ENCODE results near the gene MEGF6.

Gene MEGF6

DNA sequence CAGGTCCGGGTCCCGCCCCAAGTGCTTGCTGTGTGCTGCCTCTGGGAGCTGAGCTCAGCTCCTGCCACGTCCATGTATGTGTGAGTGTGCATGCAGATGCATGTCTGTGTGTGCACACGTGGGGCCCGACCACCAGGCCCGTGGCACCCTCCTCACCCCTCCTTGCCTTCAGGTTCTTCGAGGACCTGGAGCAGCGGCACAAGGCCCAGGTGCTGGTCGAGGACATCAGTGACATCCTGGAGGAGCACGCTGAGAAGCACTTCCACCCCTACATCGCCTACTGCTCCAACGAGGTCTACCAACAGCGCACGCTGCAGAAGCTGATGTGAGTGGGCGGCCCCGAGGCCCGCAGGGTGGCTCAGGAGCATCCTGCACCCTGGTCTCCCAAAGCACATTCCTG is 138.4 kb downstream of the MEGF6 start:
- Histone ChIP-seq H3K4me3 (ENCODE audit: low read length) (no peak overlapping the region), H3K36me3 (ENCODE audit: insufficient read depth, low read length) (no peaks in the 10 kb centered on the region), H3K27me3 (ENCODE audit: insufficient read depth, low read length) (no peaks in the 10 kb centered on the region), H3K4me1 (ENCODE audit: insufficient read depth, low read length) (peaks cover 21% of the 10 kb centered on the region), H3K9me3 (ENCODE audit: low read length) (no peaks in the 10 kb centered on the region), H2AFZ (ENCODE audit: low read depth, low read length) (no peak overlapping the region)

DNA sequence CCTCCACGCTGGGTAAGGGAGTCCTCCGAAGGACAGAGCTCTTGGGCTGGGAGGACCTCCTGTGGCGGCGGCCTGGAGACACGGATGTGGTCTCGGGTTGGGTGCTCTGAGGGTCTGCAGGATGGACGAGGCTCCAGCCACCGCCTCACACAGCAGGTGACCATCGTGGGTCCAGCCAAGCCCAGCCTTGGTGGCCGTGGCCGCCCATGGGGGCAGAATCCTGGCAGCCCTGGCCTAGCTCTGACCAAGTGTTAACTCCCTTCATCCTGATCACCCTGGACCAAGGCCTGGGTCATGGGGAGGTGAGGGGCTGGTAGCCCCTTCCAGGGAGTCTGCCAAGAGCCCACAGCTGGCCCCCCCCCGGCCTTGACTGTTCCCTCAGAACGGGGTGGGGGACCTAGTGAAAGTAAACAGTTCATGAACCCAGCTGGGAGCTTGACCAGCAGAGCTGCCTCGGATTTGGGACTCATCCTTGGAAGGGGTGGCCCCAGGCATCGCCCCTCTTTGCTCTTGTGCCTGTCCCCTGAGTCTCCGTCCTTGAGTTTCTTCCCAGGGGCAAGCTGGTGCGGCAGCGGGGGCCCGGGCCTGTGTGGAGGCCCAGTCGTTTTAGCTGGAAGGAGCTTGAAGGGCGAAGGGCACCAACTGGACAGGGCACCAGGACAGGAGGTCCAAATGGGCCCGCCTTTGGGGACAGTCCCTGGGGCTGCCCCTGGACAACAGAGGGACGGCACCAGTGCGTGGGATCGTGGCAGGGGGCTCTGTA is 139.0 kb downstream of the MEGF6 start:
- Histone ChIP-seq H3K27me3 (ENCODE audit: insufficient read depth, low read length) (no peaks in the 10 kb centered on the region), H3K4me3 (ENCODE audit: low read length) (no peak overlapping the region)

DNA sequence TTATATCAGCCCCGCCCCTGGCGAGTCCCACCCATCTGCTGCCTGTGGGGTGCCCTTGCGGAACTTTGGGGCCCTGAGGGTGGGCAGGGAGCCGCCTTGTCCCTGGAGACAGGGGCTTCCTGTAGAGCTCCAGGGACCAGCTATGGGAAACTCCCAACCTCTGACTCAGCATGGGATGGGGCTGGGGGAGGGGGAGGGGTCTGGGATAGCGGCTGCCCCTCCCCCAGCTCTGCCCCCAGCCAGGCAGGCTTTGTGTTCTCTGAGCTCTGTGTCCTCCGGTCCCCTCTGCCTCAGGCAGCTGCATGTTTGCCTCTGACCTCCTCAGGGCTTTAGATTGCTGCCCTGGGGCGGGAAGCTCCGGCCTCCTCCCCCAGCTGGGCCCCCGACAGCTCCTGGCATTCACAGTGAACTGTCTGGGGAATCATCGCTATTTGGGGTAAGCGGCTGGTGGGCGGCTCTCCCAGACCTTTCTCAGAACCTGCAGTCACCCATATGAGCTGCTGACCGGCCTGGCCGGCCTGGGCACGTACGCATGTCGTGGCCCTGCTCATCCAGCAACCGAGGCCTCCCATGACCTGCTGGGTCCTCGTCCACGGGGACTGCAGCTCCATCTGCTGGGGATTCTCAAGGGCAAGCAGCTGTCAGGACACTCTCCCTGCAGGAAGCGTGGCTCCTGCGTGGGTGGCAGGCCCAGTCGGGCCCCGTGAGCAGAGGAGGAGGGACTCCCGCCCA is 139.8 kb downstream of the MEGF6 start:
- no peaks in the 10 kb centered on the region for H3K9me3 ChIP-seq (ENCODE audit: low read length)
- no peak overlapping the region for H3K4me3 ChIP-seq (ENCODE audit: low read length)
- H3K27me3 ChIP-seq (ENCODE audit: insufficient read depth, low read length) = no peaks in the 10 kb centered on the region
- H3K36me3 ChIP-seq (ENCODE audit: insufficient read depth, low read length) = no peaks in the 10 kb centered on the region
- H3K4me1 ChIP-seq (ENCODE audit: insufficient read depth, low read length) = peaks cover 21% of the 10 kb centered on the region
- no peak overlapping the region for H2AFZ ChIP-seq (ENCODE audit: low read depth, low read length)

More for the DNA sequence above, 139.0 kb downstream of the MEGF6 start:
- no peak overlapping the region for H2AFZ ChIP-seq (ENCODE audit: low read depth, low read length)
- H3K9me3 ChIP-seq (ENCODE audit: low read length) = no peaks in the 10 kb centered on the region
- H3K36me3 ChIP-seq (ENCODE audit: insufficient read depth, low read length) = no peaks in the 10 kb centered on the region
- peaks cover 21% of the 10 kb centered on the region for H3K4me1 ChIP-seq (ENCODE audit: insufficient read depth, low read length)

DNA sequence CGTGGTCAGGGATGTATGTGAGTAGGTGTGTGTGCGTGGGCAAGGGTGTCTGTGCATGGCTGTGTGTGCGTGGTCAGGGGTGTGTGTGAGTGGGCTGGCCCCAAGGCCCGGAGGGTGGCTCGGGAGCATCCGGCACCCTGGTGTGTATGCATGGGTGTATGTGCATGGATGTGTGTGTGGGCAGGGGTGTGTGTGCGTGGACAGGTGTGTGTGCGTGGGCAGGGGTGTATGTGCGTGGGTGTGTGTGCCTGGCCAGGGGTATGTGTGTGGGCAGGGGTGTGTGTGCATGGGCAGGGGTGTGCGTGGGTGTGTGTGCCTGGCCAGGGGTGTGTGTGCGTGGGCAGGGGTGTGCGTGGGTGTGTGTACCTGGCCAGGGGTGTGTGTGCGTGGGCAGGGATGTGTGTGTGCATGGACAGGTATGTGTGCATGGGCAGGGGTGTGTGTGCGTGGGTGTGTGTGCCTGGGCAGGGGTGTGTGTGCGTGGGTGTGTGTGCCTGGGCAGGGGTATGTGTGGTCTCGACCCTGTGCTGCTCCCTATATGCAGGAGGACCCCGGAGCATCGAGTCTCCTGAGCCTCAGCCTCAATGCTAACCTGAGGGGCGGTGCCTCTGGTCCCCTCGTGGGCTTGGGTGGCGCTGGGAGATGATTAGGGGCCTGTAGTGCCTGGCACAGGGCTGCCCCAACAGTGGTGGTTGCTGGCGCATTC is 140.5 kb downstream of the MEGF6 start:
- Histone ChIP-seq H3K36me3 (ENCODE audit: insufficient read depth, low read length) (no peaks in the 10 kb centered on the region), H3K4me3 (ENCODE audit: low read length) (no peak overlapping the region), H3K27me3 (ENCODE audit: insufficient read depth, low read length) (no peaks in the 10 kb centered on the region), H3K9me3 (ENCODE audit: low read length) (no peaks in the 10 kb centered on the region), H2AFZ (ENCODE audit: low read depth, low read length) (no peak overlapping the region), H3K4me1 (ENCODE audit: insufficient read depth, low read length) (peaks cover 21% of the 10 kb centered on the region)

DNA sequence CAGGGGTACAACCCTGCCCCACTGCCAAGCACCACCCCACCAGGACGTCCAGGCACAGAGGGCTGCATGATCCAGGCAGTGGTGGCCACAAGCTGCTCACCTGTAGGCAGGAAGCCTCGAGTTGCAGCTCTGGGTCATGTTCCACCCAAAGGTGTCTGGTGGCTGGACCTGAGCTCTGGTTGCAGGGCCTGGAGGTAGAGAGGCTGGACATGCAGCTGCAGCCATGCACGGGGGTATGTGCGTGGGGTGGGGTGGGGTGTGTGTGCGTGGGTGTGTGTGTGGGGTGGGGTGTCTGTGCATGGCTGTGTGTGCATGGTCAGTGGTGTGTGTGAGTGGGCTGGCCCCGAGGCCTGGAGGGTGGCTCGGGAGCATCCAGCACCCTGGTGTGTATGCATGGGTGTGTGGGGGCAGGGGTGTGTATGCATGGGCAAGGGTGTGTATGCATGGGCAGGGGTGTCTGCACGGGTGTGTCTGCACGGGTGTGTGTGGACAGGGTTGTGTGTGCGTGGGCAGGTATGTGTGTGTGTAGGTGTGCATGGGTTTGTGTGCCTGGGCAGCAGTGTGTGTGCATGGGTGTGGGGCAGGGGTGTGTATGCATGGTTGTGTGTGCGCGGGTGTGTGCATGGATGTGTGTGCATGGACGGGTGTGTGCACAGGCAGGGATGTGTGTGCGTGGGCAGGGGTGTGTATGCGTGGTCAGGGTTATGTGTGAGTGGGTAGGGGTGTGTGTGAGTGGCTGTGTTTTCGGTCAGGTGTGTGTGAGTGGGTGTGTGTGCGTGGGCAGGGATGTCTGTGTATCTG is 141.3 kb downstream of the MEGF6 start:
- no peaks in the 10 kb centered on the region for H3K27me3 ChIP-seq (ENCODE audit: insufficient read depth, low read length)
- no peak overlapping the region for H2AFZ ChIP-seq (ENCODE audit: low read depth, low read length)
- no peak overlapping the region for H3K4me3 ChIP-seq (ENCODE audit: low read length)
- H3K4me1 ChIP-seq (ENCODE audit: insufficient read depth, low read length) = peaks cover 21% of the 10 kb centered on the region
- no peaks in the 10 kb centered on the region for H3K36me3 ChIP-seq (ENCODE audit: insufficient read depth, low read length)
- H3K9me3 ChIP-seq (ENCODE audit: low read length) = no peaks in the 10 kb centered on the region

DNA sequence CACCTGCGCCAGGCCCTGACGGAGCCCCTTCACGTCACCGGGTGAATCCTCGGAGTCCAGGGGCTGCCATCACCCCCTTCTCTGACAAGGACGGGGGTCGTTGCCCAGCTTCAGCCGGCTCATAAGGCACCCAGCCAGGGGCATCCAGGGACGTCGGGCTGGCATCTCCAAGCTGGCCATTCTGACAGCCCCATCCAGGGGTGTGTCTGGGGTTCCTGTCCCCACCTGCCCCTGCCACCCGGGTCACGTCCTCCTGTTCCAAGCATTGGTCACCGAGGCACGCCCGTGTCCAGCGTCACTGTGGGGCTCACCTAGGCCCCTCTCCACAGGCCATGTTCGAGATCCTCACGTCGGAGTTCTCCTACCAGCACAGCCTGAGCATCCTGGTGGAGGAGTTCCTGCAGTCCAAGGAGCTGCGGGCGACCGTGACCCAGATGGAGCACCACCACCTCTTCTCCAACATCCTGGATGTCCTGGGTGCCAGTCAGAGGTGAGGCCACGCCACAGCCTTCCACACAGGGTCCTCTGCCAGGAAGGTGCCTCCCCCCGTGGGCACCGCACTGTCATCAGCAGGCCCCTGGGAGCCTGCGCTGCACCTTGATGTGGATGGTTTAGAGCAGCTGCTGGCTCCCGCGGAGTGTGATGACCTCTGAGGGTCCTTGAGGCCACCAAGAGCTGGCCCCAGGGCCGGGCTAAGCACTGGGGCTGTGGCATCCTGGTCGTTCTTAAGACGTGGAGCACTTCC is 142.0 kb downstream of the MEGF6 start:
- Histone ChIP-seq H3K9me3 (ENCODE audit: low read length) (no peaks in the 10 kb centered on the region), H2AFZ (ENCODE audit: low read depth, low read length) (no peak overlapping the region), H3K4me1 (ENCODE audit: insufficient read depth, low read length) (peaks cover 21% of the 10 kb centered on the region), H3K4me3 (ENCODE audit: low read length) (no peak overlapping the region), H3K27me3 (ENCODE audit: insufficient read depth, low read length) (no peaks in the 10 kb centered on the region), H3K36me3 (ENCODE audit: insufficient read depth, low read length) (no peaks in the 10 kb centered on the region)

DNA sequence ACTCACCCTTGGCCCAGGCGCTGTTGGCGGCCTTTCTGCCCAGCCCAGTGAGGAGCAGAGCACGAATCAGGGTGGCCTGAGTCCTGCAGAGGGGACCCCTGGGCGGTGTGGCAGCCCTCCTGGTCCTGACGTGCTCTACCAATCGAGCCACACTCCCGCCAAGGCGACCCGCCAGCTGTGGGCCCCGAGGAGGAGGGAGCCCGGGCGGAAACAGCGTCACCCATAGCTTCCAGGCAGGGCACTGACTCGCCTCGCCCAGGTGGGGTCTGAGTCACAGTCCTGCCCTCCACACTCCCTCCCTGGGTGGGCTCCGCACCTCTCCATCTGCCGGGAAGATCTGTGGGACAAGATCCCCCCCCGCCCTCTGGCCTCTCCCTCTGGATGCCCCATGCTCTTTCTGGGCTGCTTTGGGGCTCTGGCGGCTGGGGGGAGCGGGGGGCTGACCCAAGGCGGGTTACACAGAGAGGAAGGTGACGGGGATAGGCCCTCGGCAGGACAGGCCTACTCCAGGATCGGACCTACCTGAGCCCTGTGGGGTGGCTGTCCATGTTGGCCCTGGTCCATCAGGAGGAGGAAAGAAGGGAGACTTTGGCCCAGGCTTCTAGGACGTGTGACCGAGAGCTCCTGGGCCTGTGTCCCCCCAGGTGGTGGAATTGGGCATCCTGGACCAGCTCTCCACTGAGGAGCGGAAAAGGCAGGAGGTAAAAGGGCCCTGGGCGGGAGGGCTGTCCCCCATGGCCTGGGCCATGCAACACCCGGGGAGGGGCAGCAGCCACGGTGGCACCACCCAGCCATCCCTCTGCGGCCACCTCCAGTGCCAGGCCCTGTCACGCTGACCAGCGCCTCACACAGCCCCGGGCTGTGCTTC is 142.8 kb downstream of the MEGF6 start:
- Histone ChIP-seq H3K4me3 (ENCODE audit: low read length) (no peak overlapping the region), H3K4me1 (ENCODE audit: insufficient read depth, low read length) (peaks cover 21% of the 10 kb centered on the region), H3K9me3 (ENCODE audit: low read length) (no peaks in the 10 kb centered on the region), H2AFZ (ENCODE audit: low read depth, low read length) (no peak overlapping the region), H3K27me3 (ENCODE audit: insufficient read depth, low read length) (no peaks in the 10 kb centered on the region), H3K36me3 (ENCODE audit: insufficient read depth, low read length) (no peaks in the 10 kb centered on the region)

DNA sequence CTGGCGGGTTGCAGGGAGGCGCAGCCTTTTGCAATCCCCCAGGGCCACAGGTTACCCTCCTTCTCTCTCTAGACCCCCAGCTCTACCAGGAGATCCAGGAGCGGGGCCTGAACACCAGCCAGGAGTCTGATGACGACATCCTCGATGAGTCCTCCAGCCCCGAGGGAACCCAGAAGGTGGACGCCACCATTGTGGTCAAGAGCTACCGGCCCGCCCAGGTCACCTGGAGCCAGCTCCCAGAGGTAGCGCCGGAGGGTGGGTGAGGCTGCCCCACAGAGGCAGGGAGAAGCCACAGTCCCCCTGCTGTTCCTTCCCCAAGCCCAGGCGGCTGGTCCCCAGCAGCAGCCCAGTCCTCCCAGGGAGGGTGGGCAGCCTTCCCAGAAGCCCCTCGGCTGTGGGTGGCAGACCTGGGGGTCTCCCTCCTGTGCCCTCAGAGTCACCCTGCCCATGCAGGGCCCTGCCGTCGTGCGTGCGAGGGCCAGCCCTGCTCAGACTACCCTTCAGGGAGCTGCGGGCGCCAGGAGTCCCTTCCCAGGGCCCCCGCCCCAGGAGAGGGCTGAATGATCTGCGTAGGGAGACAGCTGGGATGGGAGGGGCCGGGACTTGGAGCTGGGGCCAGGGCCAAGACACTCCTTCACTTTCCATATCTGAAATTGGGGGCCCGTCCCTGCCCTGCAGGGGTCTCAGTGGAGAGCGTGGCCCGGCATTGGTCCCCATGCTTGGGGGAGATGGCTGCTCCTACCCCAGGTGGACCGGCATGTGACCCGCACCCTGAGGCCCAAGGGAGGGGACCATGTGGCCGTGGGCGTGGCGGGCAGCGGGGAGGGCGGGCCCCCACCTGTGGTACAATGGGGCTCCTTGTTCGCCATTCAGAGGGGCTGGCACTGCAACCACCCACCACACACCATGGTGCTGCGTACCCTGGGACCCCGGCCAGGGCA is 143.9 kb downstream of the MEGF6 start:
- Histone ChIP-seq H3K36me3 (ENCODE audit: insufficient read depth, low read length) (no peaks in the 10 kb centered on the region), H3K4me3 (ENCODE audit: low read length) (no peak overlapping the region)

DNA sequence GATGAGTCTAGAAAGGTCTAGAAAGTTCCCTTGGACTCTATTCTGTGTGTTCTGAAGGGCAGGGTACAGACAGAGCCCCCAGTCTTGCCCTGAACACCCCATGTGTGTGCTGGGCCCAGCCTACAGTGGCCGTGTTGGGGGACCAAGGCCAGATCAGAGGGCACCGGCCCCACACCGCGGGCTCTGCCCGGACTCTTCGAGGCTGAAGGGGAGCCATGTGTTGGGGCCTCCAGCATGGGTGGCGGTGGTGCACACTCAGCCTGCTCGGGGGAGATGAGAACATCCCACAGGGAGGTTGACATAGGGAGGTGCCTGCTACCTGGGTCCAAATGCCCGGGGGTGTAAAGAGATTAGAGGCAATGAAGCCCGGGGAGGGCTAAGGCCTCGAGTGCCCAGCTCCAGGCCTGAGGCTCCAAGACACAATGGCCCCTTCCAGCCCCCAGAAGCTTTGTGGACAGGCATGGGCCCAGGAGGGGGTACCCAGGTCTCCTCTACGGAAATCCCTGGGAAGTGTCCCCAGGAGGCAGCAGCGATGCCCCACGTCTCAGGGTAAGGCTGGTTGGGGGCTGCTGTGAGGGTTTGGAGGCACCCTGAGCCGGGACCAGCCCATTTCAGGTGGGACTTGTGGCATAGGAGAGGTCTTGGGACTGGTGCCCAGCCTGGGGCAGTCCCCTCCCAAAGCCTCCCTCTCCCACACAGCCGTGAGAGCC is 144.8 kb downstream of the MEGF6 start:
- Histone ChIP-seq H2AFZ (ENCODE audit: low read depth, low read length) (no peak overlapping the region), H3K27me3 (ENCODE audit: insufficient read depth, low read length) (no peaks in the 10 kb centered on the region)

More for the DNA sequence above, 143.9 kb downstream of the MEGF6 start:
- H3K27me3 ChIP-seq (ENCODE audit: insufficient read depth, low read length) = no peaks in the 10 kb centered on the region
- H3K9me3 ChIP-seq (ENCODE audit: low read length) = no peaks in the 10 kb centered on the region
- no peak overlapping the region for H2AFZ ChIP-seq (ENCODE audit: low read depth, low read length)
- H3K4me1 ChIP-seq (ENCODE audit: insufficient read depth, low read length) = peaks cover 18% of the 10 kb centered on the region

DNA sequence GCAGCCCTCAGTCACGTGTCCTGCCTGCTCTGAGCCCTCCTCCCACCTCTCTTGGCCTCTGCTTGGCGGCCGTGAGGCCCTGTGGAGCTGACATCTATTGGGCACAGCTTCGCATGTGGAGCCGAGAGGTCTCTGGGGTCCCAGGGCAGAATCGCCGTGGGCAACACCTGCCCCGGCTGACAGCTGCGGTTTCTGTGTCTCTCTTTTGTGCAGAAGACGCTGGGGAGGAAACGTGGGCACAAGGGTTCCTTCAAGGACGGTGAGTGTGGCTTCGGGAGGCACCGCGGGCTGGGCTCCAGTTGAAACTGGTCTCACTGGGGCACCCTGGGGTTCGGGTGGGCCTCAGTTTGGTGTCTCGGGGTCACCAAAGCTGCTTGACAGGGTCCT is 145.4 kb downstream of the MEGF6 start:
- no peak overlapping the region for H2AFZ ChIP-seq (ENCODE audit: low read depth, low read length)
- no peak overlapping the region for H3K4me3 ChIP-seq (ENCODE audit: low read length)
- peaks cover 7% of the 10 kb centered on the region for H3K4me1 ChIP-seq (ENCODE audit: insufficient read depth, low read length)
- no peaks in the 10 kb centered on the region for H3K36me3 ChIP-seq (ENCODE audit: insufficient read depth, low read length)
- H3K9me3 ChIP-seq (ENCODE audit: low read length) = no peaks in the 10 kb centered on the region
- H3K27me3 ChIP-seq (ENCODE audit: insufficient read depth, low read length) = no peaks in the 10 kb centered on the region

More for the DNA sequence above, 144.8 kb downstream of the MEGF6 start:
- no peak overlapping the region for H3K4me3 ChIP-seq (ENCODE audit: low read length)
- H3K36me3 ChIP-seq (ENCODE audit: insufficient read depth, low read length) = no peaks in the 10 kb centered on the region
- H3K9me3 ChIP-seq (ENCODE audit: low read length) = no peaks in the 10 kb centered on the region
- H3K4me1 ChIP-seq (ENCODE audit: insufficient read depth, low read length) = peaks cover 9% of the 10 kb centered on the region
